Ureter (tissue), 1 donor: ENCODE measurements around the gene LRCH1. TPM values are rescaled to one million over a fixed set of nuclear protein-coding genes. Genes with fewer than 3 reads are reported as not detected.

Source experiments
- DNase-seq: peaks from one replicate; pipeline ENCODE4 v3.0.0-alpha.2; 2020; ENCODE audit warnings: low spot score
- total RNA-seq: library from RNA; stranded (reverse); gene quantifications from one replicate; pipeline ENCODE4 v1.2.4, GENCODE V29; 2023
- donor health status: DM: yes; HTN: yes; CAD: no.

LRCH1 gene
- total RNA-seq, 1 donor from 2014 or later, result 27.3 TPM

- DNase-seq, result no peak
These were observed 159.6 kb downstream of the LRCH1 start for GRCh38 chr13:46712524-46712923.

- no peak for DNase-seq
These were observed 162.4 kb downstream of the LRCH1 start for GRCh38 chr13:46715363-46715762.

GRCh38 chr13:46716821-46717220 lies 163.9 kb downstream of the LRCH1 start:
- no peak for DNase-seq

- DNase-seq, result no peak
These were observed 164.3 kb downstream of the LRCH1 start for GRCh38 chr13:46717275-46717674.

- no peak for DNase-seq
These were observed 164.9 kb downstream of the LRCH1 start for GRCh38 chr13:46717856-46718255.

GRCh38 chr13:46720189-46720588 lies 167.2 kb downstream of the LRCH1 start:
- DNase-seq, result no peak

- DNase-seq, result no peak
These were observed 168.1 kb downstream of the LRCH1 start for GRCh38 chr13:46721054-46721453.

GRCh38 chr13:46726347-46726746 lies 173.4 kb downstream of the LRCH1 start:
- no peak for DNase-seq

GRCh38 chr13:46728777-46729176 lies 175.8 kb downstream of the LRCH1 start:
- DNase-seq, result no peak

GRCh38 chr13:46731535-46731934 lies 178.6 kb downstream of the LRCH1 start:
- no peak for DNase-seq

GRCh38 chr13:46735425-46735824 lies 182.5 kb downstream of the LRCH1 start:
- no peak for DNase-seq

GRCh38 chr13:46736541-46737310 lies 183.8 kb downstream of the LRCH1 start:
- DNase-seq, result no peak

- no peak for DNase-seq
These were observed 185.1 kb downstream of the LRCH1 start for GRCh38 chr13:46738055-46738454.

- DNase-seq, result no peak
These were observed 185.8 kb downstream of the LRCH1 start for GRCh38 chr13:46738766-46739165.

- no peak for DNase-seq
These were observed 186.6 kb downstream of the LRCH1 start for GRCh38 chr13:46739447-46740098.

- no peak for DNase-seq
These were observed 190.2 kb downstream of the LRCH1 start for GRCh38 chr13:46743191-46743590.

- no peak for DNase-seq
These were observed 192.1 kb downstream of the LRCH1 start for GRCh38 chr13:46745062-46745461.

GRCh38 chr13:46745706-46746105 lies 192.7 kb downstream of the LRCH1 start:
- DNase-seq, result no peak

- no peak for DNase-seq
These were observed 194.3 kb downstream of the LRCH1 start for GRCh38 chr13:46747031-46747820.

GRCh38 chr13:46748300-46748699 lies 195.3 kb downstream of the LRCH1 start:
- DNase-seq, result no peak

GRCh38 chr13:46749951-46750350 lies 197.0 kb downstream of the LRCH1 start:
- DNase-seq, result no peak

GRCh38 chr13:46751811-46752635 lies 199.1 kb downstream of the LRCH1 start:
- no peak for DNase-seq
